ENCODE measurements around the gene ZNF680.
"Not testable (repeated sequence)": the region's sequence is repeated elsewhere in the genome, so short reads cannot be mapped to it uniquely, and the experiment has no call there.

ZNF680 gene

GRCh38 chr7:64562626-64563278 lies at the start of gene ZNF680:
Gene ZNF680, minus strand, starts transcription at chr7:64563071. Its CDS starts 117 bp downstream, at chr7:64562954.
- DNase-seq, result peak; percentile 90

- no peak for DNase-seq
Observed at GRCh38 chr7:64612452-64612851, 49.6 kb upstream of the ZNF680 start.

- DNase-seq, result no peak
Observed at GRCh38 chr7:64611717-64612116, 48.8 kb upstream of the ZNF680 start.

DNA sequence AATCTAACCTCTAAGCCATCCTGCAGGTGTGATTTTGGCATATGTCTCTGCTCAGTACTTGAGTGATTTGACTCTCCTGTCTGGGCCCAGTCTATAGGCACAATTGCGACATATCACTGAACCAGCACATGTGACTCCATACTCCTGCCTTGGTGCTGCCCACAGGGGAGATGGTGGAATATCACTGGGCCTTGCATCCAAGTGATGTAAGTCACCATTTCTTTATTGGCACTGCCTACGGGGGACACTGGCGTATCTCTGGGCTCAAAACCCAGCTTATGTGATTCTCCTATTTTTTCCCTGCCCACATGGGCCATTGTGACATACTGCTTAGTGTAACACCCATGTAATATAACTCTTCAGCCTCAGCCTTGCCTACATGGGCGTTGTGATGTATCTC lies 48.1 kb upstream of the ZNF680 start:
- DNase-seq, result no peak

DNA sequence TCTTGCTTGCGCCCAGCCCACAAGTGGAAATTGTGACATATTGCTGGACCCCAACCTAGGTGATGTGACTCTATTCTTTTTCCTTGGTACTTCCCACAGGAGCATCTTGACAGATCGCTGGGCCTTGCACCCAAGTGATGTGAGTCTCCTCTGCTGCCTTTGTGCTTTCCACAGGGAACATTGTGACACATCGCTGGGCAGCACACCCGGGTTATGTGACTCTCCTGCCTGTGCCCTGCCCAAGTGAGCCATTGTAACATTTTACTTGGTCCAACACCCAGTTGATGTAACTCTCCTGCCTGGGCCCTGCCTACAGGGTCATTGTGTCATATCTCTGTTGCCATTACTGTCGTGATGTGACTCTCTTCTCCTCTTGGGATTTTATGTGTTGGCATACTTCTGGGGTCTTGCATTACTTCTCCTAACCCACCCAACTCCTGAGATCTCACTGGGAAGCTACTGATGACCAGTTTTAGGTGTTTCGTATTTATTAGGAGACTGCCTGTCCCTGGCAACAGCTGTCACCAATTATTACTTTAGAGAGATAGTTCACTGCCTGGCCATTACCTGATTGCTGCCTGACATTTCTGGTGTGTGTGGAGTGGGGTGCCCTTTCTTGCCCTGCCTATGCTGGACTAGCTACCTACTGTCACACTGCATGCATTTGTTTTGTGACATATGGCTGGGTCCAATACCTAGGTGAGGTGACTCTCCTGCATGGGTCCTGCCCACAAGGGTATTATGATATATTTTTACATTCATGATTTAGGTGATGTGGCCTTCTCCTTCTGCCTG lies 45.4 kb upstream of the ZNF680 start:
- no peak for DNase-seq

GRCh38 chr7:64606385-64606784 lies 43.5 kb upstream of the ZNF680 start:
- DNase-seq, result no peak

- DNase-seq, result no peak
Observed at GRCh38 chr7:64603271-64603670, 40.4 kb upstream of the ZNF680 start.

DNA sequence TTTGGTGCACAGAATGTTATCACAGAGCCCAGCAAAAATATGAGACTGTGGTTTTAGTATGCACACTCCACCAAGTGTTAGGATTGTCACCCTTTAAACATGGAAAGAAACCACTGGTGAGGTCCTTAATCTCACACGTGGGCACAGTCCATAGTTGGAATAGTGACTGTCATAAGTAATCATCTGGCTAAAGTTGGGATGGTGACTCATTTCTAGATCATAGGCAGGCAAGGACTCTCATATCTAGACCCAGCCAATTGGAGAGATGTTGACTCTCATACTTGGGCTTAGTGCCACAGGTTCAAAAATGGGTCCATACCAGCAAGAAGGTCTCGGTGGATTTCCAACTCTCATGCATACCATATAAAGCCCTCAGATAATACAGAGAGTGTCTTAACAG lies 39.6 kb upstream of the ZNF680 start:
- no peak for DNase-seq

DNA sequence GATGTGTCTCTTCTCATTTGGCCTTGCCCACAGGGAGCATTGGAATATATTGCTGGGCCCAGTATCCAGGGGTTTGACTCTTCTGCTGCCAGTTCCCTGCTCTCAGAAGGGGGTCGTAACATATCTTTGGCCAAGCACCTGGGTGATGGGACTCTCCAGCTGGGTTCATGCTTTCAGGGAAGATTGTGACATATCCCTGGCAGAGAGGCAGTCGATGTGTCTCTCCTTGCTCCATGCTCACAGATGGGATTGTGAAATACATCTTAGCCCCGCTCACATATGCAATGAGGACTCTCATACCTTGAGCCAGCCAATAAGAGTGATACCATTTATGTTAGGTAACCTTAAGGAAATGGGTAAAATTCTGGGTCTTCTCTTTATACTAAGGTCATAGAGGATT lies 39.2 kb upstream of the ZNF680 start:
- no peak for DNase-seq

GRCh38 chr7:64599359-64599758 lies 36.5 kb upstream of the ZNF680 start:
- DNase-seq, result no peak

- DNase-seq, result no peak
Observed at GRCh38 chr7:64590971-64591370, 28.1 kb upstream of the ZNF680 start.

DNA sequence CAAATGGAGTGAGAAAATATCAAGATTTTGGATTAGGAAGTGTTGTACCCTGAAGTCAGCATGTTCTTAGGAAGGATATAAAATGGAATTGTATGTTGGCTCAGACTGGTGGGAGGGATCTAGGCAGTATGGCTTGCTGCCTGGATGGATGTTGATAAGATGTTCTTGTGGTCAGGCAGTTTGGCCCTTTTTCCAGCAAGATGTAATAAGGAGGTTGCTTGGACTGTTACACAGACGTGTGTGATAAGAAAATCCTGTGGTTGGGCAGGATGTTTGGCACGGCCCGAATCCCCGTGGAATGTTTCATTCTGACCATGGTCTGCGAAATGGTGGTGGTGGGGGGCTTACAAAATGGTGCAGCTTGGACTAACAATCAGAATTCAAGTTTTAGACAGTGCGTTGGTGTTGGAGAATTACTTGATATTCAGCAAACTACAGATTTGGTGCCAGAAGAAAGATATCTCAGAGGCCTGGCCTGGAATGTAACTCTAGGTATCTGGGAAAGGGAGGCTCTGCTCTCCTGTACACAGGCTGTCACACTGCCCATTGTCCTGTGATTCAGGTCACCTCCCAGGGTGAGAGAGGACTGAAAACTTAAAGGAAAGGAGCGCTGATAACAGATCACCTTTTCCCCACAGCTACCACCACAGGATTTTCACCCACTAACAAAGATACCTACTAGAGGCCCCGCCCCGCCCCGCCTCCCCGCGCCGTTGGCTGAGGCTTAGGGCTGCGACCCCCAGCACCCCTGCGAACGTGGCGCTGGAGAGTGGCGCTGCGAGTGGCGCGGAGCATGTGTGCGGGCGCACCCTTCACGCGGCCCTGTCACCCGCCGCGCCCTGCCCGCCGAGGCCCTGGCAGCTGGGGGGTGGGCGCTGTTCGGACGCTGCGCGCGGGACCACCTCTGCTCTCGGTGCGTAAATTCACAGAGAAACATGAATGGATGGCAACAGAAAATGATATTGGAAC lies 19.3 kb upstream of the ZNF680 start:
- DNase-seq, result no peak

DNA sequence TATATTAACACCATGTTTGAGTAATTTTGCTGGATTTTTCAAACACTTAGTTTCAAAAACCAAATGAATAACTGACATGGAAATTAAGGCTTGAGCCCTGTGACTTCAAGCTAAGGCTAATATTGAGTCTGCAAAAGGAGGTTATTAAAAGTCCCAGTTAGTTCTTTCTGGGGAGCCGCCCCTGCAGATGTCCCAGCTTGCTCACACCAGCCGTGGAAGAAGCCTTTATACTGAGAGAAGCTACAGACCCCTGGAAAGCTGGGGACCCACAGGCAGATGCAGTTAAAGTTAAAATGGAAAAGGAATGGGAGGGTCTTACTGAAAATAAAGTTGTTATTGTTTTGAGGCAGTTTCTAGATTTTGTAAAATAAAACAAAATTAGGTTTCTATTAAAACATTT lies 18.5 kb upstream of the ZNF680 start:
- DNase-seq, result no peak

DNA sequence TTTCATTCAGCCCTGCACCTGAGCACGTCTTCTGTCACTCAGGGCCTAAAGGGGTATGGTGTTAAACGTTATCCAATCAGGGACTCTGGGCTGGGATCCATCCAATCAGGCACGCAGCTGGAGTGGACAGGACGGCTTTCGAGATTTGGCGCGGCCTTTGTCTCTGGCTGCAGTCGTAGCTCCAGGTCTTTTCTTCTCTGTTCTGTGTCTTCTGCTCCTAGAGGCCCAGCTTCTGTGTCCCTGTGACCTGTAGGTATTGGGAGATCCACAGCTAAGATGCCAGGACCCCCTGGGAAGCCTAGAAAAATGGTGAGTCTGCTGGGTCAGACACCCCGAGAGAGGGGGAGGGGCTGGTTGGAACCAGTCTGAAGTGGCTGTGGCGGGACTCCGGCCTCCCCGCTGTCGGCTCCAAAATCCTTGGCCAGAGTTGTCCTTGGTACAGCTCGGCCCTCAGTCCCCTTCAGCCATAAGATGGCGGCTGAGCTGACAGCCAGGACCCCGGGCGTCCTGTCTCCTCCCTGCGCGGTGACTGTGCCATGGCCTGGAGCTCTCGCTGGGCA lies 11.7 kb upstream of the ZNF680 start:
- DNase-seq, result no peak

- DNase-seq, result not testable (repeated sequence)
Observed at GRCh38 chr7:64570284-64570605, 7.4 kb upstream of the ZNF680 start.

DNA sequence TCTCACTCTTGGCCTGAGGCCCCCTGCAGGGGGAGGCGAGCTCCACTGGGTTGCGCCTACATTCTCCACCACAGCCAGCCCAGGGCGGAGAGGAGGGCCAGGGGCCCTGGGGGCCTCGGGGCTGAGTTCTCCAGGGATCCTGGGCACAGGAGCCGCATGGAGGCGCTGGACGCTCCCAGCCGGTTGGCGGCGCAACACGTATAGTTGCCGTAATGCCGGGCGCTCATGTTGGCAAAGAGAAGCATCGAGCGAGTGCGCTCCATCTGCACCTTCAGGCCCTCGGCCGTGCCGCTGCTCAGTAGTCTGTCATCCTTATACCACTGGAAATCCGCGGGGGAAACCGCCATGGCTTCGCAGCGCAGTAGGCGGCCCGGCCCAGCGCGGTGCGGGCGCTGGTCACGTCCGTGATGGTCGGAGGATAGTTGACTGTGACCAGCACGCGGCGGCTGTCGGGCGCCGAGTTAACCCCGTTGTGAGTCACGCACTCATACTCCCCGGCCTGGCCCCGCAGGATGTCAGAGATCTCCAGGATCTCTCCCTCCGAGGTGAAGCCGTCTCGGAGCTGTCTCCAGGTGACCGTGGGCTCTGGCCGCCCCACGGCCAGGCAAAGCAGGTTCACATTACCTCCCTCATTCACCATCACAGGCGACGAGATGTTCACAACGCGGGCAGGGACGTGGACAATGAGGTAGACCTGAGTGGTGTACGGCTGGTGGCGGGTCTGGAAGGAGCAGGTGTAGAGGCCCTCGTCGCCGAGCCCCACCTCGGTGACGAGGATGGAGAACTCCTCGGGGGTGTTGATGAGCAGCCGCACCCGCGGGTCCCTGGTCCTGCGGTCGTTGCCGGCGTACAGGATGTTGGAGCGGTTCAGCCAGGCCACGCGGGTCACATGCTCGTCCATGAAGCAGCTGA lies 6.8 kb upstream of the ZNF680 start:
- DNase-seq, result peak; percentile 5

DNA sequence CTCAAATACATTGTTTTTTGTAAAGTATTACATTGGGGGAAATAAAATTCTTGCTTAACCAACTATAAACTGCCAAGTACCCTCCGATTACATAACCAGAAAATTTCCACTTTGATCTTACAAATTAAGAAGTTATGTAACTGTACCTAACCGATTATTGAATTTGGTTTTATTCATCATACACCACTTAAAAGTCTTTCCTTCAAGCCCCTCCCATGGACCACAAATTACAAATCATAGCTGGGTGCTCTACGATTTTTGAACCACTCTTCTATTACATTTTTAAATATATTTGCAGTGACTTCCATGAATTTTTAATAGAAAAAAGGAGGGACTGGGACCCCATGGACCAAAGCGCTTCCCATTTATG lies 630 bp downstream of the ZNF680 start:
- DNase-seq, result peak; percentile 2

- no peak for DNase-seq
Observed at GRCh38 chr7:64559206-64559605, 3.7 kb downstream of the ZNF680 start.

DNA sequence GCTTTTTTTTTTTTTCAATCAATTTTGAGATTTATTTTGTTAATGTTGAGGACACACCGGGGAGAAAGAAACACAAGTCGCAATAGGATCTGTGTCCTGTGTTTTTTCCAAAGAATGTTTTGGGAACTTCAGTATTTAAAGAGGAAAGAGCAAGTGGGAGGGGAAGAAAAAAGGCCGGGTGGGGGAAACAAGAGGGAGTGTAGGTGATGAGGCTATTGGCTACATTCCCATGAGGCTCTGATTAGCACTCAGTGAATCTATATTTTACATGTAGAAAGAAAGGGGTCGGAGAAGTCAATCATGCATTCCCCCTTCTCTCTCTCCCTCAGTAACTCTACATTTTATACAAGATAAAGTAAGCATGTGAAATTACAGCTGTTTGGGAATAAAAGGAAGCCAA lies 4.1 kb downstream of the ZNF680 start:
- no peak for DNase-seq

DNA sequence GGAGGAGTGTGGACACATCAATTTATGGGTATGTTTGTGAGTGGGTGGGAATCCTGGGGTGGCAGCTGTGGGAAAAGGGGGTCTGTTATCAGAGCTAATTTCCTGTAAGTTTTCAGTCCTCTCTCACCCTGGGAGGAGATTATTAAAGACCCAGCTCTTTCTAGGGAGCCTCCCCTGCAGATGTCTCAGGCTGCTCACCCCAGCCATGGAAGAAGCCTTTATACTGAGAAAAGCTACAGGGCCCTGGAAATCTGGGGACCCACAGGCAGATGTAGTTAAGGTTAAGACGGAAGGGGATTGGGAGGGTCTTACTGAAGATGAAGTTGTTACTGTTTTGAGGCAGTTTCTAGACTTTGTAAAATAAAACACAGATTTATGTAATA lies 4.6 kb downstream of the ZNF680 start:
- no peak for DNase-seq

GRCh38 chr7:64557601-64558322 lies 5.1 kb downstream of the ZNF680 start:
- DNase-seq, result no peak

DNA sequence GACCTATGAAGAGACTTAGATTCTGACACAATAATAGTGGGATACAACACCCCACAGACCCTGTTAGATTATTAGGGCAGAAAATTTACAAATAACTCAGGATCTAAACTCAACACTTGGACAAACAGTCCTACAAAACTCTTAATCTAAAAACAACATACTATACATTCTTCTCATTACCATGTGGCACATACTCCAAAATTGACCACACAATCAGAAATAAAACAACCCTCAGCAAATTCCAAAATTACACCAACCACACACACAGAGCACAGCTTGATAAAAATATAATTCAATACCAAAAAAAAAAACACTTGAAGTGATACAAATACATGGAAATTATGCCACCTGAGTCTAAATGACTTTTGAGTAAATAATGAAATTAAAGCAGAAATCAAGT lies 7.8 kb downstream of the ZNF680 start:
- no peak for DNase-seq

Measured in suppressor macrophage treated with lipopolysaccharide for 4 hours (primary cell).